HG03342 (cell line): ENCODE measurements around the gene RER1.
A peak's percentile ranks its signal among the peaks of the same experiment; 100 is the strongest.

Experiments
- ATAC-seq: cut with Tn5 transposase; IDR thresholded peaks from one replicate; pipeline ENCODE4 v1.9.1; 2021; ENCODE audit warnings: mild to moderate bottlenecking, moderate library complexity; ENCODE audit not compliant: unreplicated experiment

RER1 gene

DNA sequence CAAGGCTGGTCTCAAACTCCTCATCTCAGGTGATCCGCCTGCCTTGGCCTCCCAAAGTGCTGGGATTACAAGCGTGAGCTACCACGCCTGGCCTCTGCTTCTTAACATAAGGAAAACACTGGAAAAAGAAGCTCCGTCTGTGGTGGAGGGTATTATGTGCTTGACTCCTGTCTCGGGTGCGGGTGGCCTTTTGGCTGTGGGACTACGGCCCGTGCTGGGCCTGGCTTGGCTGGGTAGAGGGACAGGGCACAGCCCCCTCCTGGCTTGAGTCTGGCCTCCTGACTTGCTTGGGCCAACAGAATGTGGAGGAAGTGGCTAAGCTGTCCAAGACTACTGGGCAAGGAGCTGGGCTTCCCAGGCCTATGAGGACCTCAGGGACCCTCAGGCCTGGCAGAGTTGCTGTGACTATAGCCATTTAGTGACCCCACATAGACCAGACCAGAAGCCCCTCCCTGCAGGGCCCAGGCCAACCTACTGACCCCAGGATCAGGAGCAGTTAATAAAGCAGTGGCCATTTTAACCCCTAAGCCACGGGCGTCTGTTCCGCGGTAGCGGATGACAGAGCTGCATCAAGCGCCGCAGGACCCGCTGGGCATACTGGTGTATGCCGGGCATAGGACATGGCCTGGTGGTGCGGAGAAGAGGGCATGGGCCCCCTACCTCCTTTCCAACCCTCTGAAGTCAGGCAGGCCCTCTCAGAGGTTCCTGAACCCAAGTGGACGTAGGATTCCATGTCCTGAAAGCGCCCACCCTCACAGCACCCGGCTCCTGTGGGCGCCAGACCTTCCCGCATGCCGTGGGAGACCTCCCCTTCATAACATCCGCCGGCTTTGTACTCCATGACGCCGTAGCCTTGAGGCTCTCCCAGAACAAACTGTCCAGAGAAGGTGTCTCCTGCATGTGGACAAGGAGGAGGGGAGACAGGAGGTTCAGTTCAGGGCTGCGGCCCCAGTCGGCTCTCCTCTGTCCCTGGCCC, 4.7 kb upstream of the RER1 start:
- no peak for ATAC-seq

DNA sequence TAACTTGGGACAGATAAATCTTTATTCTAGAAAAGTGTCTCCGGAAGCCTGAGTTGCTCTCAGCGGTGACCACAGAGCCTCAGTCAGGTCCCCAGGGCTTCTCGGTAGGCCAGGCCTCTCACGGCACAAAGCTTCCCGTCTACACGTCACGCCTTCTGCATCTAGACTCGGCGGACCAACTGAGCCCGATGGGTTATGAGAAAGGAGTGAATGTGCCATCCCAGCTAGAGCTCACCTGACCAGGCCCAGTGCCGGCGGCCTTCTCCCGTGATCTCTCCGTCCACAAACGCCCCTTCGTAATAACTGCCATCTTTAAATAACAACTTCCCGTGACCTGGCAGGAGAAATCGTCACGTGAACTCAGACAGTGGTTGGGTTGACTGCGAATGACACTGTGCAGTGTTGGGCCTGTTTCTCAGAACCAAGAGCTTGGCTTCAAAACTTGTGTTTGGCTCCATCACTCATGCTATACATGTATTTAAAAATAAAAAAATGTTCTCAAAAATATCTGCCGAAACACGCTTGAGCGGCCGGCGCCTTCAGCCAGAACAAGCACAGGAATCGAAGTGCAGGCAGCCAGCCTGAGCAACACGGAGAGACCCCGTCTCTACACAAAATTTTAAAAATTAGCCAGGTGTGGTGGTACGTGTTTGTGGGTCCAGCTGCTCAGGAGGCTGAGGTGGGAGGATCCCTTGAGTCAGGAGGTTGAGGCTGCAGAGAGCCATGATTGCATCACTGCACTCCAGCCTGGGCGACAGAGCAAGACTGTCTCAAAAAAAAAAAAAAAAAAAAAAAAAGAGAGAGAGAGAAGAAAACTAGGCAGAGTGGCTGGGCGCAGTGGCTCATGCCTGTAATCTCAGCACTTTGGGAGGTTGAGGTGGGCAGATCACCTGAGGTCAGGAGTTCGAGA, 3.4 kb upstream of the RER1 start:
- no peak for ATAC-seq

DNA sequence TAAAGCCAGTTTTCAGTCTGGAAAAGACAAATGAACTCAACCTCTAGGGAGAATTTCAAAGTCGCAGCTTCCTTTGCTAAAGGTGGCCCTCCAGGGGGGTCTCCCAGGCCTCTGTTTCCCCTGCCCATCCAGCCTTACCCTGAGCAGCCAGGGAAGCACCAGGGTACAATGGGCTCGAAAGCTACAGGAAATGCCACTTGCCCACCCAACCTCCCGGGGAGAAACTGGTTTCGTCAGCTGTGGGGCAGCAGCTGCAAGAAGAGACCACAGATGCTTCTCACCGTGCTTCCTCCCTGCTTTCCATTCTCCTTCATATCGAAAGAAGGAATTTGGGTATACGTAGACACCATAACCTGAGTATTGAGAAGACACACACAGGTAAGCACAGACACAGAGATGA, 2.0 kb upstream of the RER1 start:
- no peak for ATAC-seq

- peak; percentile 25 for ATAC-seq
These were observed 379 bp downstream of the RER1 start for GRCh38 chr1:2391931-2392509.

- ATAC-seq: no peak
These were observed 1.0 kb downstream of the RER1 start for GRCh38 chr1:2392686-2393085.

DNA sequence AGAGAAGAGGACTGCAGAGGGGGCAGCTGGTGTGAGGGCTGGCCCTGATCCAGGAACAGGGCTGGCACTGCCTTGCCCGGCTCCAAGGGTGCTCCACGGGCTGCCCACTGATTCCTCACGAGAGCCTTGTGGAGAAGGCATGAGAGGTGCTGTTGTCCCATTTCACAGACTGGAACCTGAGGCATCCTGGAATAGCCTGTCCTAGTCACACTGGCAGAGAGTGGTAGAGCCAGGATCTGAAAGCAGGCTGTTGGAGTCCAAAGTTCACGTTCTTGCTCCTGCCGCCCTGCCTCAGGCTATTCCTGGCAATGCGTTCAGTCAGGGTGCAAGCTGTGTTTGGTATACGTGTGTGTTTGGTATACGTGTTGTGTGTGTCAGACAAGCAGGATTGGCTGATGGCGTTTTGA, 1.8 kb downstream of the RER1 start:
- ATAC-seq: no peak

- ATAC-seq: no peak
These were observed 2.6 kb downstream of the RER1 start for GRCh38 chr1:2394220-2394619.

DNA sequence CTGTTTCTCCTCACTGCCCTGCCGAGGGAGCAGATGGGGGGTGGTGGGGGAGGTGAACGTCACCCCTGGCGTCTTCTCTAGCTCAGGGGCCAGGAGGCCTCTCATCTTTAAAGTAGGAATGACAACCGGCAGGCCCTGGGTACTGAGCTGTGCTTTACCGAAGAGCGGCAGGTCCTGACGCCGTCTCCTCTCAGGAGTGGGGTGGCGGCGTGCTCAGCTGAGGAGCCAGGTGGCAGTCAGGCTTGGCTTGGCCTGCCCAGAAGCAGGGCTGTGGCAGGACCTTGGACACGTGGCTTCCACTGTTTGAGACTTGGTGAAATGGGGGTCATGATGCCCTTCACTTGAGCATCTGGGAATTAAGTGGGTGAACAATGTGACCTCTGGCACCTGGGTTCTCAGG, 3.1 kb downstream of the RER1 start:
- no peak for ATAC-seq

DNA sequence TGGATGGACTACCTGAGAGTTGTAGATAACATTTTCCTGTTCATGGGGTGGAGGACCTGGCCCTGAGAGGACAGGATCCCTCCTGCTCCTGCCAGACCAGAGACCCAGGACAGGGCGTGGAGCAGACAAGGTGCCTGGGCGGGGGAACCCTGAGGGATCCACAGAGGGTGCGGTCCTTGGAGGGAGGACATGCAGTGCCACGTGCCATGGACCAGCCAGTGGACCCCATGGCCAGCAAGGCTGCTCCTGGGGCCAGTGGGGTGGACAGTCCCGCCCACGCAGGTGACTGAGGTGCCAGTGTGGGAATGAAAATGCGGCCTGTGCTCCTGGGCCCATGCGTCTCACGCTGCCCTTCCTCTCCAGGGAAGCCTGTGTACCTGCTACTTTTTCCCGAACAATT, 3.6 kb downstream of the RER1 start:
- ATAC-seq: no peak

DNA sequence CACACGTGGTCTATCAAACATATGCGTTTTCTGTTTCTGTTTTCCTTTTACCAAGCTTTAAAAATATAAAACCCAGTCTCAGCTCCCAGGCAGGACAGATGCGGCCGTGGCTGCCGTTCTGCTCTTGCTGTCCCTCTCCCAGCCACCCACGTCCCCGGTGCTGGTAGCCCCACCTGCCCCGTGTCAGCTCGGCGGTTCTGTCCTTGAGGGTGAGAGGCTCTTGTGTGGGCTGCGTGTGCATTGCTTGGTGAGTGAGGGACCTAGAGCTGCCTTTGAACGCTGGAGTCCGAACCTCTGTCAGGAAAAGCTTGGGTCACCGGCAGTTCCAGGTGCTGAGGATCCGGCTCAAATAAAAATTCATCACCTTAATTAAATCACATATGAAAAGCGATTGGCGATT, 4.4 kb downstream of the RER1 start:
- ATAC-seq: no peak

GRCh38 chr1:2396476-2396875, 4.8 kb downstream of the RER1 start:
- no peak for ATAC-seq

- ATAC-seq: no peak
These were observed 5.5 kb downstream of the RER1 start for GRCh38 chr1:2397007-2397679.

GRCh38 chr1:2398871-2399270, 7.2 kb downstream of the RER1 start:
- ATAC-seq: no peak

DNA sequence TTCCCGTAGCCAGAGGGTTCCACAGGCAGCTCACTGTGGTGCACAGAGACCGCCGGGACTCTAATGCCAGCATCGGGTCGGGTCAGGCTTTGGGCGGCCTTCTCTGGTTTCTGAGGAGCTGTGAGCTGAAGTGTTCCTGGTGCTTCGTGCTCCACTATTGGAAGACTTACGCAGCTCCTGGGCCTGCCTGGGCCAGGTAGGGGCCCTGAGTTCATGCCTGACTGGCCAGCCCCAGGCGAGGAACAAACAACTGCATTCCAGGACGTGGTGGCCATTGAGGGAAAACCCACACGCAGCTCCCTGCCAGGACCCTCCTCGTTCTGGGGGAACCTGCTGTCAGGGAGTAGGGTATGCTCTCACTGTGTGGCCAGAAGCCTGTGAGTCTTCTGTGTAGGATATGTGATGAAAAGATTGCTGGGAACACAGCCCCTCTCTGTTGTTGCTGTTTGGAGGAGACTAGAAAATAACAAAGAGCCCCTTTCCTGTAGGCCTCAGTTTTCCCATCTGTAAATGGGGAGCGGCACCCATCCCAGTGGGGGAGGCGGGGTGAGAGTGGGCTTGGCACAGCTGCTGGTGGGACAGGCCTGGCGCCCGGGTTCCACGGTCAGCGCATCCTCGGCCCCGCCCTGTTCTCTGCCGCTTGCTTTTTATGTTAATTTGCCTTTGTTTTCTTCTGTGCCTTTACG, 8.4 kb downstream of the RER1 start:
- ATAC-seq: no peak

DNA sequence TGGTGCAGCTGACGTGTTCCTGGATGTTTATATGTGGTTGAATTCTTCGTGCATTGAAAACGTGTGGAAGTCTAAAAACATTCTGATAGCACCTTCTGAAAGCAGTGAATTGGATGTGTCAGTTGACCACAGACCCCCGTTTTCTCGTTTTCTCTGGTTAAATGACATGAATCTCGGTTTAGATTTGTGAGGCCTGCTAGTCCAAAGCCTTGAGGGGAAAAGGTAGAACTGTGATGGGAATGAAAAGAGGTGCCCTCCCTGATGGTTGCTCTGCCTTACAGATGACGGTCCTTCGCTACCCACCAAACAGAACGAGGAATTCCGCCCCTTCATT, 8.9 kb downstream of the RER1 start:
- ATAC-seq: no peak

DNA sequence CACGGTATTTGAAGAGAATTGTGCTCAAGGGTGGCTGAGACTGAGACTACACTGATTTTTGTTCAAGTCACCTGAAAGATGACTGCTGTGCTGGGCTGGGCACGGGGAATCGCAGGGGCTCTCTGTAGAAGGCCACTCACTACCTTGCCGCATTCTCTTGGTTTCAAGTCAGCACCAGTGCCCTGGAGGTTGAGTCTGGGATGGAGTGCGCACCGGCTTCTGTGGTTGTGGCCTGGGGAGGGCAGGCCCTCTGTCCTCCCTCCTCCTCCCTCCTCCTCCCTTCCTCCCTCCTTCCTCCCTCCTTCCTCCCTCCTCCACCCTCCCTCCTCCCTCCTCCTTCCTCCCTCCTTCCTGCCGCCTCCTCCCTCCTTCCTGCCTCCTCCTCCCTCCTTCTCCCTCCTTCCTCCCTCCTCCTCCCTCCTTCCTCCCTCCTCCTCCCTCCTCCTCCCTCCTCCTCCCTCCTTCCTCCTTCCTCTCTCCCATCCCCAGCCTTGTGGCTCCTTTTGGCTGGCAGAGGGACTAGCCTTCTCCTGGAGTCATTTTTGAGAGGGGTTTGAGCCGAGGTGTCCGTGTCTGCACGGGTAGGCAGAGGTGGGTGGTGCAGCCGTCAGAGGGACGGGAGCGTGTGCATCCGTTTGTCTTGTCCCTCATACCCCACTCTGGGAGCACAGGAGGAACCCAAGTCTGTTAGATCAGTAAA, 9.5 kb downstream of the RER1 start:
- no peak for ATAC-seq

GRCh38 chr1:2402420-2402819, 10.8 kb downstream of the RER1 start:
- ATAC-seq: no peak

GRCh38 chr1:2403273-2403672, 11.6 kb downstream of the RER1 start:
- no peak for ATAC-seq

DNA sequence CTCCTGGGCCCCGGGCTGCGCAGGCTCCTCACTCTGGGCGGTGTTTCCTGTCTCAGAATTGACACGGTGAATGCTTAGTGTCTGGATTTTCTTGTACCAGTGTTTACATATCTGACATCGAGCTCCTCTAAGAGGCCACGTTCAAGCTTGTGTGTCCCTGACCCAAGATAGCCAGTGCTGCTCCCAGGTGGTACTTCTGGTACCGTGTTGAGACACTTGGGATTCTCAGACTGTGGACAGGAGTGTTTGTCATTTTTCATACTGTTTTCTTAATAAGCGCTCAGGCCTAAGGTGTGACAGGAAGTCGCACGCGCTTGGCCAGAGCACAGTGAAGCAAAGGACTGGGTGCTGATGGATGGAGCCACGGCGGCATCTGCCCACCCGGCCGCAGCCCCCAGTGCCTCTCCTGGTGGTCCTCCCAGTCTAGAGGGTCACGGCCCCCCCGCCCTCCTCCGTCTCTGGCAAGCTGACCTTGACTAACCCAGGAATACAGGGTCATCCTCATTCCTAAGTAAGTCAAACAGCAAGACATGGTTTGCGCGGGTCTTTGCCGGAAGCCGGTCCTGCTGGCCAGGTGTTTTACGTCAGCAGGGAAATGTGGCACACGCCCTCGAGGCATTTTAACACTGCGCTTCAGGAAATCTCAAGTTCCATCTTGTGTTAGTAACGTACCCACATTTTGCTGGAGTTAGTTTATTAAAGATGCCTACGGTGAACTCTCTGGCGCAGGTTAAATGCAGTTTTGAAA, 12.7 kb downstream of the RER1 start:
- ATAC-seq: no peak
